ENCODE measurements around the gene NOTCH4.

NOTCH4 gene

GRCh38 chr6:32149092-32149755 lies 74.6 kb downstream of the NOTCH4 start:
- TF ChIP-seq TCF12 (IDR thresholded peaks at IDR 0.05; ENCODE audit: low read depth) = no peak

GRCh38 chr6:32148289-32149091 lies 75.4 kb downstream of the NOTCH4 start:
- TF ChIP-seq YY1 (IDR thresholded peaks at IDR 0.05; ENCODE audit: low read depth) (no peak), CEBPB (IDR thresholded peaks at IDR 0.05) (no peak), TAF1 (IDR thresholded peaks at IDR 0.05; ENCODE audit: low read depth) (no peak), USF1 (IDR thresholded peaks at IDR 0.05) (no peak), REST (IDR thresholded peaks at IDR 0.05; ENCODE audit: low read depth) (no peak), CREB1 (IDR thresholded peaks at IDR 0.05; ENCODE audit: low read depth) (no peak), TCF12 (IDR thresholded peaks at IDR 0.05; ENCODE audit: low read depth) (no peak), ZBTB7A (IDR thresholded peaks at IDR 0.05; ENCODE audit: low read depth) (no peak), EGR1 (IDR thresholded peaks at IDR 0.05) (no peak), EP300 (IDR thresholded peaks at IDR 0.05; ENCODE audit: borderline replicate concordance) (no peak), NFIC (IDR thresholded peaks at IDR 0.05) (no peak), TEAD4 (IDR thresholded peaks at IDR 0.05) (no peak), RAD21 (IDR thresholded peaks at IDR 0.05; ENCODE audit: low read depth) (no peak)
- TF ChIP-seq, protein P1, sequence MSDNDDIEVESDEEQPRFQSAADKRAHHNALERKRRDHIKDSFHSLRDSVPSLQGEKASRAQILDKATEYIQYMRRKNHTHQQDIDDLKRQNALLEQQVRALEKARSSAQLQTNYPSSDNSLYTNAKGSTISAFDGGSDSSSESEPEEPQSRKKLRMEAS (IDR thresholded peaks at IDR 0.05) = no peak

- TF ChIP-seq EGR1 (IDR thresholded peaks at IDR 0.05) = no peak
- TF ChIP-seq ZBTB7A (IDR thresholded peaks at IDR 0.05; ENCODE audit: low read depth) = no peak
- no peak for TF ChIP-seq FOXM1 (IDR thresholded peaks at IDR 0.05; ENCODE audit: borderline replicate concordance, low read depth)
- no peak for TF ChIP-seq YY1 (IDR thresholded peaks at IDR 0.05; ENCODE audit: low read depth)
- TF ChIP-seq, protein P1 (IDR thresholded peaks at IDR 0.05) = no peak
- no peak for TF ChIP-seq TCF12 (IDR thresholded peaks at IDR 0.05; ENCODE audit: low read depth)
- TF ChIP-seq EP300 (IDR thresholded peaks at IDR 0.05; ENCODE audit: borderline replicate concordance) = no peak
- no peak for TF ChIP-seq TEAD4 (IDR thresholded peaks at IDR 0.05)
- no peak for TF ChIP-seq REST (IDR thresholded peaks at IDR 0.05; ENCODE audit: low read depth)
- TF ChIP-seq CREB1 (IDR thresholded peaks at IDR 0.05; ENCODE audit: low read depth) = no peak
- no peak for TF ChIP-seq USF1 (IDR thresholded peaks at IDR 0.05)
- no peak for TF ChIP-seq CEBPB (IDR thresholded peaks at IDR 0.05)
- no peak for TF ChIP-seq NFIC (IDR thresholded peaks at IDR 0.05)
- no peak for TF ChIP-seq RAD21 (IDR thresholded peaks at IDR 0.05; ENCODE audit: low read depth)
- TF ChIP-seq TAF1 (IDR thresholded peaks at IDR 0.05; ENCODE audit: low read depth) = no peak
Measured at GRCh38 chr6:32147401-32148132, 76.3 kb downstream of the NOTCH4 start.

DNA sequence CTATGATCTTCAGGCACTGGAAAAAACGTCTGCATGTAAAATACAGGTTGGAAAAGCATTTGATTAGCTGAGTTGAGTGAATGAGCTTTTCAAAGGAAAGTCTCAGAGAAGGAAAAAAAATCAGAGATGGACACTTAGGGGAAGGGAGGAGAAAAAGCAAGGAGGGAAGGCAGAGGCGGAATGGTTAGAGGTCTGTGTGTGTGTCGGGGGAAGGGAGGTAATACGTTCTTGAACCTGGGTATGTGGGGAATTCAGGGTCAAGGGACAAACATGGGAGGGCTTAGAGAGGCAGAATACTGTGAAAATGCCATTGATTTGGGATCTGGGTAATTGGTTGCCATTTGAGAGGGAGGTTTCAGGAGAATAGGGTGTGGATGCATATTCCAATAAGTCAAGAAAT lies 77.2 kb downstream of the NOTCH4 start:
- TF ChIP-seq CEBPB (IDR thresholded peaks at IDR 0.05) (no peak), ZBTB7A (IDR thresholded peaks at IDR 0.05; ENCODE audit: low read depth) (no peak), EP300 (IDR thresholded peaks at IDR 0.05; ENCODE audit: borderline replicate concordance) (no peak), TEAD4 (IDR thresholded peaks at IDR 0.05) (no peak), CREB1 (IDR thresholded peaks at IDR 0.05; ENCODE audit: low read depth) (no peak), NFIC (IDR thresholded peaks at IDR 0.05) (no peak), REST (IDR thresholded peaks at IDR 0.05; ENCODE audit: low read depth) (no peak), FOXM1 (IDR thresholded peaks at IDR 0.05; ENCODE audit: borderline replicate concordance, low read depth) (no peak), TCF12 (IDR thresholded peaks at IDR 0.05; ENCODE audit: low read depth) (no peak), RAD21 (IDR thresholded peaks at IDR 0.05; ENCODE audit: low read depth) (no peak), EGR1 (IDR thresholded peaks at IDR 0.05) (no peak)
